ENCODE results near the gene NDUFS7. TPM values are rescaled to one million over a fixed set of nuclear protein-coding genes. Genes with fewer than 3 reads are reported as not detected.

NDUFS7 gene
- total RNA-seq, 6 experiments from 2014 or later = 91.9 to 105 (median 97.6) TPM

DNA sequence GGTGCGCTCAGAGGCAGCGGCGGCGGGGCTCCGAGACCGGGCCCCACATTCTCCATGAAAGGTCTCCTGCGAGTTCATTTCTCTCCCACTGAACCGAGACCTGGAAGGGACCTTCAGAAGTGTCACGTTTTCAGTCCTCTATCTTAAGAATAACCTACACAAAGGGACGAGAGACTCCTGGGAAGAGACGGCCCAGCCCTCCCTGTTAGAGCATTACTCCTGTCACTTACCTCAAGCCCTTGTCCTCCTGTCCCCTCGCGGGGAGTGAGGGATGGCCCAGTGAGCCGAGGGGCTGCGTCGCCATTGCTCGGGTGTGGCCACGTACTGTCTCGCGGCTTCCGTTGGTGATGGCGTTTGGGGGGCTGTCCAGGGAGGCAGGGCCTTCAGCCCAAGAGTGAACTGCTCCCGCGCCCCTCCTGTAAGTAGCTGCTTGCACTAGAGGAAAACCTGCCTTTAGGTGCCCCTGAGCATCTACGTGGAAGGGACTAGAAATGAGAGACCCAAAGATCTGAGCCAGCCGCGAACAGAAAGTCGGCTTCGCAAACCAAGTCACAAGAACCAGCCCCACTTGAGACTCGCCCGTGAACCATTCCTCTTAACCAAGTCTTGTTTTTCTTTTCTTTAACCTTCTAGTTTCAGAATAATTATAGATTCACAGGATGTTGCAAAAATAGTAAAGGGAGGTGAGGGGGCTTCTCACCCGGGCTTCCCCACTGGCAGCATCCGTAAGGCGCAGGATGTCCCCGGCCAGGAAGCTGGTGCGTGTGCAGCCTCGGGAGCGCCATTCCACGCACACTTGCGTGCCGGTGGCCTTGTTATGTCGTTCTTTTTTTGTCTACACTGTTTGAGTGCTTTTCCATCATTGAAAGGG, 21.1 kb upstream of the NDUFS7 start:
- peak overlapping the region; percentile 83 for H3K4me3 Mint-ChIP-seq
- peaks cover 34% of the 10 kb centered on the region for H3K4me1 Mint-ChIP-seq (ENCODE audit: low read depth)
- peaks cover 30% of the 10 kb centered on the region for H3K36me3 Mint-ChIP-seq (ENCODE audit: low read depth)
- TF ChIP-seq, protein P1, sequence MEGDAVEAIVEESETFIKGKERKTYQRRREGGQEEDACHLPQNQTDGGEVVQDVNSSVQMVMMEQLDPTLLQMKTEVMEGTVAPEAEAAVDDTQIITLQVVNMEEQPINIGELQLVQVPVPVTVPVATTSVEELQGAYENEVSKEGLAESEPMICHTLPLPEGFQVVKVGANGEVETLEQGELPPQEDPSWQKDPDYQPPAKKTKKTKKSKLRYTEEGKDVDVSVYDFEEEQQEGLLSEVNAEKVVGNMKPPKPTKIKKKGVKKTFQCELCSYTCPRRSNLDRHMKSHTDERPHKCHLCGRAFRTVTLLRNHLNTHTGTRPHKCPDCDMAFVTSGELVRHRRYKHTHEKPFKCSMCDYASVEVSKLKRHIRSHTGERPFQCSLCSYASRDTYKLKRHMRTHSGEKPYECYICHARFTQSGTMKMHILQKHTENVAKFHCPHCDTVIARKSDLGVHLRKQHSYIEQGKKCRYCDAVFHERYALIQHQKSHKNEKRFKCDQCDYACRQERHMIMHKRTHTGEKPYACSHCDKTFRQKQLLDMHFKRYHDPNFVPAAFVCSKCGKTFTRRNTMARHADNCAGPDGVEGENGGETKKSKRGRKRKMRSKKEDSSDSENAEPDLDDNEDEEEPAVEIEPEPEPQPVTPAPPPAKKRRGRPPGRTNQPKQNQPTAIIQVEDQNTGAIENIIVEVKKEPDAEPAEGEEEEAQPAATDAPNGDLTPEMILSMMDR (IDR thresholded peaks at IDR 0.05) = no peak
- no peaks in the 10 kb centered on the region for H3K27me3 Mint-ChIP-seq (ENCODE audit: insufficient read depth)
- DNase-seq = no peak
- no peaks in the 10 kb centered on the region for H3K9me3 Mint-ChIP-seq
- peak overlapping the region; percentile 87 for H3K27ac Mint-ChIP-seq

DNA sequence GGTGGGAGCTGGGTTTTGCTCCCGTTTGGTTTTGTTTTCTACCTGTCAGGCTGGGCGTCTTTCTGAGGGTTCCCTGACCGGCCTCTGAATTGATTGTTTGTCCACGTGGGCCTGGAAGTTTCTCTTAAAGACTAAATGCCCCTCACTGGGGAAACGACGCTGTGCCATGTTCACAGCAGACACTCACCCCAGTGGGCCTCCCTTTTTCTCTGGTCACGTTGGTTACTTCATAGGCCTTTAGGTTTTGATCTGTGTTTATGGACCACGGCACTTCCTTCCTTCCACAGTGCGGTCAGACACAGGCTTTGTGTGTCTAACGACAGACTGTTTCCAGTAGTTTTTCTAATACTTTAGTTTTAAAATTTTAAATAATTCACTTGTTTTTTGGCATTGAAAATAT, 20.1 kb upstream of the NDUFS7 start:
- TF ChIP-seq, protein P1 (IDR thresholded peaks at IDR 0.05) = no peak
- Mint-ChIP-seq H3K4me3 (no peak overlapping the region), H3K27ac (no peak overlapping the region), H3K4me1 (ENCODE audit: low read depth) (peaks cover 34% of the 10 kb centered on the region), H3K27me3 (ENCODE audit: insufficient read depth) (no peaks in the 10 kb centered on the region), H3K36me3 (ENCODE audit: low read depth) (peaks cover 21% of the 10 kb centered on the region), H3K9me3 (no peaks in the 10 kb centered on the region)
- no peak for DNase-seq

DNA sequence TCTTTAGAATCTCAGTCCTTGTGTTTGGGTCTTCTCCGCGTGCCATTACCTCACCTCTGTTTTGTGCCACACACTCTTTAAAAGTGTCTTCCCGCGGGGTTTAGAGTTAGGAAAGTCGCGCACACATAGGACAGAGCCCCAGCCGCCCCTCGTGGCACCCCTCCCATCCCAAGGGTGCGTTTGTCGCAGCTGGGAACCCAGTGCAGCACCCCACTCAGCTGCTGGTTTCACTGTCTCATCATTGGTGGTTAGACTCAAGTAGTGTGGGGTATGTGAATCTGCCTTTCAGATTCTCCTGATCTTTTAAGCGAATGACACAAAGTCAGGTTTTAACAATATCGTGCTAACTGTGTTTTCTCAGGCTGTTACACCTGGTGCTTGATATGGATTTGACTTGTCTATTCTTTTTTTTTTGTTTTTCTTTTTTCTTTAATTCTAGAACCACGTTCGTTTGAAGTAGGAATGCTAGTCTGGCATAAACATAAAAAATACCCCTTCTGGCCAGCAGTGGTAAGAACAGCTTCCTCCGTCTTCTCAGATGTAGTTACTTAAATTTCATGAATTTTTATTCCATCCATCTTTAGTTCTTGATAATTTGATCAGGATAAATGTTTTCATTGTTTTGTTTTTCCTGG, 19.5 kb upstream of the NDUFS7 start:
- no peak overlapping the region for H3K4me3 Mint-ChIP-seq
- no peaks in the 10 kb centered on the region for H3K27me3 Mint-ChIP-seq (ENCODE audit: insufficient read depth)
- no peaks in the 10 kb centered on the region for H3K9me3 Mint-ChIP-seq
- H3K36me3 Mint-ChIP-seq (ENCODE audit: low read depth) = peaks cover 21% of the 10 kb centered on the region
- H3K4me1 Mint-ChIP-seq (ENCODE audit: low read depth) = peaks cover 34% of the 10 kb centered on the region
- TF ChIP-seq, protein P1 (IDR thresholded peaks at IDR 0.05) = peak; percentile 63
- DNase-seq = no peak
- H3K27ac Mint-ChIP-seq = no peak overlapping the region

DNA sequence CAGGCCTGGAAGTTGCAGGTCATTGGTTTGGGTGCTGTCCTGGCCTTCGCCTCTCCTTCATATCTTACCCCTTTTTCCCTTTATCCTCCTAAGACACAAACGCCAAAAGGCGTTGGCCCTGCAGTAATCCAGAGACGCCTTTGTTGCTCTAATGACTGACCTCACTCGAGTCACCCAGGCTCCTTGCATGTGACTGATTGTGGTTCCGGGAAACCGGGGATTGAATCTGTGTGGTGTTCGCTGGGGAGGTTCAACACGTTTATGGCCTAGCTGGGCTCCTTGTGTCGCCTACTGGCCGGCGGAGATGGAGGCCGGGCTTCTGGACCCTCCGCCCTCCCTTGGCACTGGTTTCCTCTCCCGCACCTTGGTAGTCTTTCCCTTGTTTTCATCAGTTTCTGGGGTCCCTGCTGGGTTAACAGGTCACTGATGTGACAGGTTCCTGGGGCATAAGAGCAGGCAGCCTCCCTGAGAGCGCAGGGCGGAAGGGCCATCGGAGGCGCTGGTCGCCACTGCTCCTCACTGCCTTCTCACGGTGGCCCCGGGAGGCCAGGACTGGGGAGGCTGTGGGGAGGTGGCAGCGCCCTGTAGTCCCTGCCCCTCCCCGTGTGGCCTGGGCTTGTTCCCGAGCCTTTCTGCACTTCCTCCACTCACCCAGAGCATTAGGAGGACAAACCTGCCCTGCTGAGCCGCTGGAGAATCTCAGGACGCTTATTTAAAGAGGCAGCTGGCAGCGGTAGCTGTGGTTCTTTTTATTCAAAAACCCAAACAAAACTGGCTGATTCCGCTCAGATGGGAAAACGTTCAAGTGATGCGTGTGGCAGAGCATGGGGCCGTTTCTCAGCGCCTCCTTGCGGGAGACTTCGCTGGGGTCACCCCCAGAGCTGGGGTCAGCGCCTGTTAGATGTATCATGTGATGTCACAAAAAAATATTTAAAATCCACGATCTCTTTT, 18.1 kb upstream of the NDUFS7 start:
- TF ChIP-seq, protein P1 (IDR thresholded peaks at IDR 0.05) = no peak
- H3K27ac Mint-ChIP-seq = no peak overlapping the region
- H3K4me3 Mint-ChIP-seq = no peak overlapping the region
- no peaks in the 10 kb centered on the region for H3K9me3 Mint-ChIP-seq
- H3K4me1 Mint-ChIP-seq (ENCODE audit: low read depth) = peaks cover 21% of the 10 kb centered on the region
- H3K27me3 Mint-ChIP-seq (ENCODE audit: insufficient read depth) = no peaks in the 10 kb centered on the region
- peaks cover 26% of the 10 kb centered on the region for H3K36me3 Mint-ChIP-seq (ENCODE audit: low read depth)
- no peak for DNase-seq

DNA sequence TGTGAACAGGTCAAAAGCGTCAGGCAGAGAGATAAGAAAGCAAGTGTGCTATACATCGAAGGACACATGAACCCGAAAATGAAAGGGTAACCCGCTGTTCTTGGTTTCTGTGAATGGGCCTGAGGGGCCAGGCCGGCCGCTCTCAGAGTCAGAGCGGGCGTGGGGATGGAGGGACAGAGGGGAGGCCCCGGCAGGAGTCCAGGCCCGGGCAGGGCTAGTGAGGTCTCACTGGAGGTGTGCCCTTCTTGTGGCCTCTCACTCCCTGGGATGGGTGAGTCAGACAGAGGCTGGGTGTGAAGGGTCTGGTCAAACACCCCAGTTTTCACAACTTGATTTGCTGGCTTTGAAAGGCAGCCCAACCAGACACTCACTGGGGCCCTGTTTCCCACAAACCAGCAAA, 17.4 kb upstream of the NDUFS7 start:
- H3K27ac Mint-ChIP-seq = no peak overlapping the region
- no peaks in the 10 kb centered on the region for H3K9me3 Mint-ChIP-seq
- H3K36me3 Mint-ChIP-seq (ENCODE audit: low read depth) = peaks cover 26% of the 10 kb centered on the region
- H3K4me1 Mint-ChIP-seq (ENCODE audit: low read depth) = peaks cover 14% of the 10 kb centered on the region
- no peak overlapping the region for H3K4me3 Mint-ChIP-seq
- DNase-seq = no peak
- TF ChIP-seq, protein P1 (IDR thresholded peaks at IDR 0.05) = no peak
- no peaks in the 10 kb centered on the region for H3K27me3 Mint-ChIP-seq (ENCODE audit: insufficient read depth)

Data from HFFc6 (cell line).